ENCODE results near the gene CAMTA1.
A peak's percentile ranks its signal among the peaks of the same experiment; 100 is the strongest.

Gene CAMTA1

DNA sequence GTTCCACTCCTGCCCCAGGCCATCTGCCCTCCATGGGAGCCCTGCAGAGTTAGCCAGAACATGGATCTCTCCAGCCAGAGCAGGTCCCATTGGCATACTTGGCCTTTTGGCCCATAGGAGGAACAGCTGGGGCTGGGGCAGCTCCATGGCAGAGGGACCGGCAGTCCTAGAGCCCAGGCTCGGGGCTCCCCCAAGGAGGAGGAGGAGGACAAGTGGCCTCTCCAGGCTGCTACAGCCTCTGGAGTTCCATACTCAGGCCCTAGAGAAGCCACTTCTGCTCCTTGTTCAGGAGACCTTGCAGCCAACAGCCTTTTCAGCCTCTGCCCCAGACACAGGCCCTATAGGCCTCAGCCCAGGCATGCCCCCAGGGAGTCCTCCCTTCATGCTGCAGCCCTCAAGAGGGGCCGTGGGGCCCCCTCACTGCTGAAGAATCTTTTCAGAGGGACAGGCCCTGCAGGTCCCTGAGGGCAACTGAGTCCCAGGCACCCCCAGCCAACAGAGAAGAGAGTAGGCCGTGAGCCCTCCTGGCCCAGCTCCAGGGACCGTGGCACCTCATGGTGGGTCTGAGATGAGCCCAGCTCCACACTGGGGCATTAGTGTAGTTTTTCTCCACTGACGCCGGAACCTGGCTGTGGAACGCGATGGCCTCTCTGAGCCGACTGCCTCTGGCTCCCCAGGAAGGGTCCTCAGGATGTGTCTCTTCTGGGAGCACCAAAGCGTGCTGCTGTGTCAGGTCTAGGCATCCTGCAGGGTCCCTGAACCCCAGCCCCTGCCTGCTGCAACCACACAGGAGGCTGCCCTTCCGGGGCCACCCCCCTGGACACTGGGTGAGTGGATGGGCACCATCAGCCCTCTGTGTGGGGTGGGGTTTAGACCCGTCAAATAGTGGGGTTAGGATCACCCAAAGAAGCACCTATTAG lies 688.2 kb downstream of the CAMTA1 start:
- Histone ChIP-seq H3K4me2 (no peak overlapping the region), H4K20me1 (peaks cover 0 to 10% (median 0%) of the 10 kb centered on the region in 11 experiments; a peak in 2 of 22 replicates), H3K9me3 (replicated peaks in 1 of 11) (no peaks in the 10 kb centered on the region), H3K27ac (no peak overlapping the region), H3K4me3 (no peak overlapping the region), H3K9ac (peak overlapping the region in 2 of 11 experiments; percentile 3 to 33; a peak in 1 of 22 replicates), H3K4me1 (peaks cover 0 to 16% (median 8%) of the 10 kb centered on the region in 10 experiments; a peak in 10 of 20 replicates), H3K27me3 (no peaks in the 10 kb centered on the region), H3K36me3 (no peaks in the 10 kb centered on the region)
- TF ChIP-seq Cebpa-rat (IDR thresholded peaks at IDR 0.05), result no peak

DNA sequence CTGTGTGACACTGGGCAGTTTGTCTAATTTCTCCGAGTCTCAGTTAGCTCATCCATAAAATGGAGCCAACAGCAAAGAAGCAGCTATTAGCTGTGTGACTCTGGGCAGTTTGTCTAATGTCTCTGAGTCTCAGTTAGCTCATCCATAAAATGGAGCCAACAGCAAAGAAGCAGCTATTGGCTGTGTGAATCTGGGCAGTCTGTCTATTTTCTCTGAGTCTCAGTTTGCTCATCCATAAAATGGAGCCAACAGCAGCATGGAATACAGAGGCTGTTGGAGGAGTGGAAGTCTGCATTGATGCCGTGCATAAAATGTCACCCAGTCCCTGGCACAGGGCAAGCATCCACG lies 688.9 kb downstream of the CAMTA1 start:
- no peaks in the 10 kb centered on the region for H3K27me3 ChIP-seq

DNA sequence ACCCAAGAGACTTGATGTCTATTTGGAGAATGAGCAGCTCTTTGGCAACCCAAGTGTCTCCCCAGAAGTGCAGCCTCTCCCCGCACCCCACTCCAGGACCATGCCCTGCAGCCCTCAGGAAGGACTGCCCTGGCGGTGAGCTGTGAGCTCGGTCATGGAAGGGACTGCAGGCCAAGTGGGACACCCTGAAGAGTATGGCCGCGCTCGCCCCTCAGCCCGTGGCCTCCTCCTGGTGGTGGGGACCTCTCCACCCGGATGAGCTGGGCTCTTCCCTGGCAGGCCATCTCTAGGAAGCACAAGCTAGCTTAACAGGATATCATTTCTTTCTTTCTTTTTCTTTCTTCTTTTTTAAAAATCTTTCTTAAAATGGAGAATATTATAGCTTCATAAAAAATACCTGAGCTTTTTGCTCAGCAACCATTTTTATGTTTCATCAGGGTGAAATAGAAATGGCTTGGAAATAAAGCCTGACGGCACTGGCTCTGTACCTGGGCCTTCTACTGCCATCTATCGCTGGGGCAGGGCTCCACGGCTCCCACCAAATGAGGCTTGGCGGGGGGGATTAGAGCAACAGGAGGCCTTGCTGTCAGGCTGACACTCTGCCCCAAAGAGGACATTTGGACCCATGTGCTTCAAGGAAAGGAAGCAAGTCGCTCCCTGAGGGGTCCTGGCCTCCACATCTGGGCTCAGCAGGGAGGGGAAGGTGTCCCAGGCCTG lies 689.7 kb downstream of the CAMTA1 start:
- no peak overlapping the region for H3K4me3 ChIP-seq
- H3K9me3 ChIP-seq (replicated peaks in 1 of 11), result no peaks in the 10 kb centered on the region
- peak overlapping the region in 3 of 11 experiments; percentile 2 to 23 (median 13); a peak in 2 of 22 replicates for H3K9ac ChIP-seq
- H3K36me3 ChIP-seq, result no peaks in the 10 kb centered on the region
- H3K27ac ChIP-seq, result no peak overlapping the region
- no peaks in the 10 kb centered on the region for H3K27me3 ChIP-seq
- H4K20me1 ChIP-seq, result peaks cover 0 to 10% (median 0%) of the 10 kb centered on the region in 11 experiments; a peak in 2 of 22 replicates
- TF ChIP-seq Cebpa-rat (IDR thresholded peaks at IDR 0.05), result no peak
- H3K4me2 ChIP-seq, result no peak overlapping the region
- peaks cover 8 to 26% (median 15%) of the 10 kb centered on the region in 10 experiments; a peak in 18 of 20 replicates for H3K4me1 ChIP-seq

More for the DNA sequence above, 688.9 kb downstream of the CAMTA1 start:
- TF ChIP-seq Cebpa-rat (IDR thresholded peaks at IDR 0.05), result no peak
- no peak overlapping the region for H3K27ac ChIP-seq
- H3K4me3 ChIP-seq, result no peak overlapping the region
- no peaks in the 10 kb centered on the region for H3K36me3 ChIP-seq
- H3K9ac ChIP-seq, result no peak overlapping the region
- H4K20me1 ChIP-seq, result peaks cover 0 to 10% (median 0%) of the 10 kb centered on the region in 11 experiments; a peak in 2 of 22 replicates
- H3K4me2 ChIP-seq, result no peak overlapping the region
- no peaks in the 10 kb centered on the region for H3K9me3 ChIP-seq (replicated peaks in 1 of 11)
- H3K4me1 ChIP-seq, result peaks cover 4 to 22% (median 12%) of the 10 kb centered on the region in 10 experiments; a peak in 19 of 20 replicates

DNA sequence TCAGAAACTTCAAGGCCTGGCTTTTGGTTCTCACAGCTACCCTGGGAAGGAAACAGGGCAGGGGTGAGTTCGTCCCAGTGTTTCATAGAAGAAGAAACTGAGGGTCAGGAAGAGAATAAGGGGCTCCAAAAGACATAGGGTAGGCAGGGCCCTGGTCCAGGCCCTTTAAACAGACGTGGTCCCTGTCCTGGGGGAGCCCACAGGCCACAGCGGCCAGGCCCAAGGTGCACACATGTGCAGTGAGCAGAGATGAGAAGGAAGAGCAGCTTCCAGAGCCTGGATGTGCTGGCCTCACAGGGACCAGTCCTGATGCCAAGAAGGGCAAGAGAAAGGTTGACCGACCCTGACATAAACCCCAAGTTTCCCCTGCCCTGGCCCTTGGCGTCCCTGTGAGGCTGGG lies 690.4 kb downstream of the CAMTA1 start:
- no peaks in the 10 kb centered on the region for H3K27me3 ChIP-seq
- no peak overlapping the region for H3K27ac ChIP-seq
- H3K4me3 ChIP-seq, result no peak overlapping the region
- H3K9ac ChIP-seq, result peak overlapping the region in 2 of 11 experiments; percentile 2 to 23; a peak in 1 of 22 replicates
- H4K20me1 ChIP-seq, result peaks cover 0 to 10% (median 0%) of the 10 kb centered on the region in 11 experiments; a peak in 2 of 22 replicates
- peaks cover 8 to 33% (median 15%) of the 10 kb centered on the region in 10 experiments; a peak in 18 of 20 replicates for H3K4me1 ChIP-seq
- no peak for TF ChIP-seq Cebpa-rat (IDR thresholded peaks at IDR 0.05)
- H3K36me3 ChIP-seq, result no peaks in the 10 kb centered on the region
- H3K9me3 ChIP-seq (replicated peaks in 1 of 11), result no peaks in the 10 kb centered on the region
- H3K4me2 ChIP-seq, result no peak overlapping the region

DNA sequence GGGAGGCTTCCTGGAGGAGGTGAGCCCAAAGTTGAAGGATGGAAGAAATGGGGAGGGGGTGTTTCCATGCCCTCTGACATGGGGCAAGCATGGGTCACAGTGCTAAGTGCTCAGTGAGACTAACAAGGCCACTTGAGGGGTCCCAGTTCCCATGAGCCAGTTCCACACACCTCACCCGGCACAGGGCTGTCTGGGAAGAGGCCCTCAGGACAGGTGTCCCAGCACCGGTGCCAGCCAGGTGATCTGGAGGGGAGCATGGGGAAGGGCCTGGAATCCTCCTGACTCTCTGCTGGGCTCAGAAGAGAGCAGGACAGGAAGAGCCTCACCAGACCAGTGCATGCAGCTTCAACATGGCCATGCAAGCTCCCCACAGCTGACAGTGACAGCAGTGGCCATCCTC lies 691.1 kb downstream of the CAMTA1 start:
- Histone ChIP-seq H3K27ac (no peak overlapping the region), H3K9ac (no peak overlapping the region), H3K4me2 (no peak overlapping the region), H4K20me1 (peaks cover 0 to 10% (median 0%) of the 10 kb centered on the region in 11 experiments; a peak in 2 of 22 replicates), H3K27me3 (no peaks in the 10 kb centered on the region), H3K36me3 (no peaks in the 10 kb centered on the region), H3K4me1 (peaks cover 8 to 32% (median 15%) of the 10 kb centered on the region in 10 experiments; a peak in 18 of 20 replicates), H3K9me3 (replicated peaks in 1 of 11) (no peaks in the 10 kb centered on the region), H3K4me3 (no peak overlapping the region)
- TF ChIP-seq Cebpa-rat (IDR thresholded peaks at IDR 0.05), result no peak

DNA sequence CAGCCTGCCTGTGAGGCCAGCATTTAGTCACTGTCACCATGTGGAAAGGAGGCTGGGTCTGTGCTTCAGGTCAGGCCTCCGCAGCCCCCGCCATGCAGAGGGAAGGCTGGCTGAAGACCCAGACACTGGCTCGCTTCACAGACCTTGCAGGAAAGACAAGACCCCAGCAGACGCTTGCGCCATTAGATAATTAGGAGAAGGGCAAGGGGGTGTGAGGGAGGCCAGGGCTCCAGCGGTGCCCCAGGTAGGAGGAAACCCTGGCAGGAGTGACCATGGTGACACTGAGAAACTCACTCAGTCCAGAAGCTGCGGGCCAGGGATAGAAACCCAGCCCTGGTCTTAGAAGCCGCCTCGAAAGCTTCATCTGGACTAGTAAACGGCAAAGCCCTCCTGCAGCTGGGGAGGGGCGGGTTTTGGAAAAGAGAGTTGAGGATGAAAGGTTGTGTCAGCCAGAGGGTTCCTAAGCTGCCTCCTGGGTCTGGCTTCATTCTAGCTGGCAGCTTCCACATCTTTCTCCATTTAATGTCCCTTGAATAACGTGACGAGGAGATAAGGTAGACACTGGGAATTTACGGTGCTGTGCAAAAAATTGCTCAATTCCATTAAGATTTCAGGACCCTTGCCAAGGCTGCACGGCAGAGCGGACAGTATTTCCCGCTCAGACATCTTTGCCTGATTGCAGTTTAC lies 691.8 kb downstream of the CAMTA1 start:
- no peak for TF ChIP-seq Cebpa-rat (IDR thresholded peaks at IDR 0.05)
- H3K9me3 ChIP-seq (replicated peaks in 1 of 11), result no peaks in the 10 kb centered on the region
- H4K20me1 ChIP-seq, result peaks cover 0 to 10% (median 0%) of the 10 kb centered on the region in 11 experiments; a peak in 2 of 22 replicates
- peaks cover 8 to 32% (median 15%) of the 10 kb centered on the region in 10 experiments; a peak in 18 of 20 replicates for H3K4me1 ChIP-seq
- H3K4me2 ChIP-seq, result no peak overlapping the region
- H3K36me3 ChIP-seq, result no peaks in the 10 kb centered on the region
- H3K27ac ChIP-seq, result no peak overlapping the region
- H3K4me3 ChIP-seq, result no peak overlapping the region
- H3K27me3 ChIP-seq, result no peaks in the 10 kb centered on the region
- H3K9ac ChIP-seq, result no peak overlapping the region

DNA sequence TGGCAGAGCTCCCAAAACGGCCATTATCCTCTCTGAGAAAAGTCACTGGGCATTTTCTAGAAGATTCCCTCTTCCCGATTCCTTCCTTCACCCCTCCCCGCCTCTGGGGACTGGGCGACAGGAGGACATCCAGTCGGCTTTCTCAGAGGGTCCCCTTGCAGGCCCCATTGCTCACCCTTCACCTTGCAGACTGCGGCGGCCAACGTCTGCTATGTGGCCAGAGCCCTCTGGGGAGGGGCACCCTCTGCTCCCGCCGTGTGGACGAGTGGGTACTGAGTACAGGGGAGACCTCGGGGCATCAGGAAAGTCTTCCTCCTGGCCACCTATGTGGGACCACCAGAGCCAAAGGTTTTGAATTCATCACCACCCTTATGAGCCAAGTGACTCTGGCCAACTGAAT lies 692.3 kb downstream of the CAMTA1 start:
- Histone ChIP-seq H3K4me3 (no peak overlapping the region), H3K4me1 (peaks cover 8 to 32% (median 15%) of the 10 kb centered on the region in 10 experiments; a peak in 18 of 20 replicates), H4K20me1 (peaks cover 0 to 10% (median 0%) of the 10 kb centered on the region in 11 experiments; a peak in 2 of 22 replicates), H3K4me2 (no peak overlapping the region), H3K9me3 (replicated peaks in 1 of 11) (no peaks in the 10 kb centered on the region), H3K9ac (no peak overlapping the region), H3K36me3 (no peaks in the 10 kb centered on the region), H3K27ac (no peak overlapping the region), H3K27me3 (no peaks in the 10 kb centered on the region)
- no peak for TF ChIP-seq Cebpa-rat (IDR thresholded peaks at IDR 0.05)

DNA sequence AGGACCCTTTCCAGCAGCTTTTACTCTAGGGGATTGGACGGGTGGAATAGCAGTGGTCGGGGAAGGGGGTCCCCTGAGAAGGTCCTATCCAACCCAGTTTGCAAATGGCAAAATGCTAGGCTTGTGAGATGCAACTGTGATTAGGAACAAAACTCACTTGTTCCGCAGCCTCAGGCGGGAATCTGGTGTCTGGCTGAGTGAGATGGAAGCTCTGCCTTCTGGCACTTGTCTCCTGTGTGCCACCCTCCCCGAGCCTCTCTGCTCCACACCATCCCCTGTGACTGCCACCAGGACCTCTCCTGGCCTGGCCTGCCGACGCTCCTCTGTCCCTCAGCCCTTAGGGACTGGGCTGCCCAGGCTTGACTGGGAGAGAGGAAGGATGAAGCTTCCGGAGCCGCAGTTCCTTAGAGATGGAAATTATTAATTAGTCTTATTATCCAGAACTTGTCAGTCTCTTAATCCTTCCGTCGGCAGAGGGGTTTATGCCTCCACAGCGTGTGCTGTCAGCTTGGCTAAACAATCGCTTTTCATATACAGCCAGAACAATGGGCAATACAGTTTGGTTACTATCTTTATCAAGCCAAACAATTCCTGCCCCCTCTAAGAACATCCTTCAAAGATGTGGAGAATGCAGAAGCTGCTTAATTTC lies 693.0 kb downstream of the CAMTA1 start:
- Histone ChIP-seq H3K27me3 (no peaks in the 10 kb centered on the region), H3K9me3 (replicated peaks in 1 of 11) (no peaks in the 10 kb centered on the region), H3K27ac (peak overlapping the region in 3 of 11 experiments; percentile 25 to 71 (median 56); a peak in 5 of 22 replicates), H4K20me1 (peaks cover 0 to 7% (median 0%) of the 10 kb centered on the region in 11 experiments; a peak in 2 of 22 replicates), H3K4me3 (no peak overlapping the region), H3K9ac (no peak overlapping the region; a peak in 2 of 22 replicates), H3K4me1 (peaks cover 8 to 32% (median 15%) of the 10 kb centered on the region in 10 experiments; a peak in 19 of 20 replicates), H3K36me3 (no peaks in the 10 kb centered on the region), H3K4me2 (peak overlapping the region in 3 of 11 experiments; percentile 71 to 90 (median 82); a peak in 6 of 22 replicates)
- TF ChIP-seq Cebpa-rat (IDR thresholded peaks at IDR 0.05), result no peak

Data from BLaER1 treated with 17β-estradiol and CSF1 and Interleukin-3, amounts not matched to agents 10 nM and 100 nM (cell line).